Peyer's patch (tissue), 4 donors: ENCODE measurements around the gene PPP1R14C.

Source experiments
- POLR2A ChIP-seq, 2 donors: fragments of 450-650 bp; IDR thresholded peaks; one replicate each; pipeline ENCODE4 v1.5.1; 2017; ENCODE audit warnings: antibody characterized with exemption in 2 of 2, mild to moderate bottlenecking in 2 of 2, moderate library complexity in 2 of 2
- TF ChIP-seq, protein P1 (sequence below), 6 experiments: fragments of 450-650 bp in 4 of 6; fragments of 200-600 bp in 2 of 6; sonication (generic) in 1 of 6; IDR thresholded peaks; one replicate each; pipeline ENCODE4 v1.5.1; 2017 to 2019; ENCODE audit warnings: antibody characterized with exemption in 6 of 6, mild to moderate bottlenecking in 3 of 6, moderate library complexity in 1 of 6

GRCh38 chr6:150134280-150134920 lies 8.4 kb upstream of the PPP1R14C start:
- TF ChIP-seq, protein P1, sequence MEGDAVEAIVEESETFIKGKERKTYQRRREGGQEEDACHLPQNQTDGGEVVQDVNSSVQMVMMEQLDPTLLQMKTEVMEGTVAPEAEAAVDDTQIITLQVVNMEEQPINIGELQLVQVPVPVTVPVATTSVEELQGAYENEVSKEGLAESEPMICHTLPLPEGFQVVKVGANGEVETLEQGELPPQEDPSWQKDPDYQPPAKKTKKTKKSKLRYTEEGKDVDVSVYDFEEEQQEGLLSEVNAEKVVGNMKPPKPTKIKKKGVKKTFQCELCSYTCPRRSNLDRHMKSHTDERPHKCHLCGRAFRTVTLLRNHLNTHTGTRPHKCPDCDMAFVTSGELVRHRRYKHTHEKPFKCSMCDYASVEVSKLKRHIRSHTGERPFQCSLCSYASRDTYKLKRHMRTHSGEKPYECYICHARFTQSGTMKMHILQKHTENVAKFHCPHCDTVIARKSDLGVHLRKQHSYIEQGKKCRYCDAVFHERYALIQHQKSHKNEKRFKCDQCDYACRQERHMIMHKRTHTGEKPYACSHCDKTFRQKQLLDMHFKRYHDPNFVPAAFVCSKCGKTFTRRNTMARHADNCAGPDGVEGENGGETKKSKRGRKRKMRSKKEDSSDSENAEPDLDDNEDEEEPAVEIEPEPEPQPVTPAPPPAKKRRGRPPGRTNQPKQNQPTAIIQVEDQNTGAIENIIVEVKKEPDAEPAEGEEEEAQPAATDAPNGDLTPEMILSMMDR (IDR thresholded peaks at IDR 0.05): no peak
- no peak for TF ChIP-seq POLR2A (IDR thresholded peaks at IDR 0.05)
